Measurements from ENCODE around the gene RCBTB1.
"Not testable (repeated sequence)": the region's sequence is repeated elsewhere in the genome, so short reads cannot be mapped to it uniquely, and the experiment has no call there.

RCBTB1 gene

GRCh38 chr13:49585220-49586157, at the start of gene RCBTB1:
RCBTB1 (minus strand) TSS chr13:49585558; CDS start chr13:49567279, 18,279 bp downstream.
- DNase-seq: peak; percentile 83

DNA sequence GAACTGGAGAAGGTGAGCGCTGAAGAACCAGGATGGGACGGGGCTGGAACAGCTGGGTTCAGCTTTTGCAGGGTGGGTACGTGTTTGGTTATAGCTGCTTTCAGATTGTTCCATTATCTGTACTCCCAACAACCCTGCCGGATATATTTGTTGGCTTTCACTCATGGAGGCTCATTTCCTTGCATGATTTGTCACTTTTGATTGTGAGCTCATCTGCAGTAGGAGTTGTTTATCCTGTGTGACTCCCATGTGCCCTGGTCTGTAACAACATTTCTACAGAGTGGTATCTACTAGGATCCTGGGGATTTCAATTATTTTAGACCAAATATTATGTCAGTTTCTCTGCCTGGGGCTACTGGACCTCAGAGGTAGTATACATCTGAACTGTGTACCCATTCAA, 48.4 kb upstream of the RCBTB1 start:
- DNase-seq: no peak

GRCh38 chr13:49632156-49632555, 46.8 kb upstream of the RCBTB1 start:
- DNase-seq: no peak

GRCh38 chr13:49630580-49630979, 45.2 kb upstream of the RCBTB1 start:
- no peak for DNase-seq

GRCh38 chr13:49629947-49630346, 44.6 kb upstream of the RCBTB1 start:
- DNase-seq: no peak

DNA sequence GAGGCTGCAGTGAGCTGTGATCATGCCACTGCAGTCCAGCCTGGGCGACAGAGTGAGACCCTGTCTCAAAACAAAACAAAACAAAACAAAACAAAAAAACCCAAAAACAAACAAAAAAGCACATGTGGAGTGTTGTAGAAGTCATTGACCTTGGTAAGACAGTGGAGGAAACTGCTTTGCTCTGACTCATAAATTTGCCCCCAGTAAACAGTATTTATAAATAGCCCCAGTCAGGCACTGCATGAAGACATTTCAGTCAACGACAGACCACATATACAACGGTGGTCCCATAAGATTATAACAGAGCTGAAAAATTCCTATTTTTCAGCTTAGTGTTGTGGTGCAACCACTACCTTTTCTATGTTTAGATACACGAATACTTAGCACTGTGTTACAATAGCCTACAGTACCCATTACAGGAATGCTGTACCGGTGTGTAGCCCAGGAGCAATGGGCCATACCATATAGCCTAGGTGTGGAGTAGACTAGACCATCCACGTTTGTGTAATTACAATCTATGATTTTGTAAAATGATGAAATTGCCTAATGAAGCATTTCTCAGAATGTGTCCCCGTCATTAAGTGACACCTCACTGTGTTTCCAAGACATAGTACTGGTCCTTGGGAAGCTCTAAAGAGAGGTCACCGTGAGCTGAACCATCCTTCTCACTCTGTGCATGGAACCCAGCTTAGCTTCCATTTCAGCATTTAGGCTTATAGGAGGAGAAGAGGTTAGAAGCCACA, 44.0 kb upstream of the RCBTB1 start:
- no peak for DNase-seq

DNA sequence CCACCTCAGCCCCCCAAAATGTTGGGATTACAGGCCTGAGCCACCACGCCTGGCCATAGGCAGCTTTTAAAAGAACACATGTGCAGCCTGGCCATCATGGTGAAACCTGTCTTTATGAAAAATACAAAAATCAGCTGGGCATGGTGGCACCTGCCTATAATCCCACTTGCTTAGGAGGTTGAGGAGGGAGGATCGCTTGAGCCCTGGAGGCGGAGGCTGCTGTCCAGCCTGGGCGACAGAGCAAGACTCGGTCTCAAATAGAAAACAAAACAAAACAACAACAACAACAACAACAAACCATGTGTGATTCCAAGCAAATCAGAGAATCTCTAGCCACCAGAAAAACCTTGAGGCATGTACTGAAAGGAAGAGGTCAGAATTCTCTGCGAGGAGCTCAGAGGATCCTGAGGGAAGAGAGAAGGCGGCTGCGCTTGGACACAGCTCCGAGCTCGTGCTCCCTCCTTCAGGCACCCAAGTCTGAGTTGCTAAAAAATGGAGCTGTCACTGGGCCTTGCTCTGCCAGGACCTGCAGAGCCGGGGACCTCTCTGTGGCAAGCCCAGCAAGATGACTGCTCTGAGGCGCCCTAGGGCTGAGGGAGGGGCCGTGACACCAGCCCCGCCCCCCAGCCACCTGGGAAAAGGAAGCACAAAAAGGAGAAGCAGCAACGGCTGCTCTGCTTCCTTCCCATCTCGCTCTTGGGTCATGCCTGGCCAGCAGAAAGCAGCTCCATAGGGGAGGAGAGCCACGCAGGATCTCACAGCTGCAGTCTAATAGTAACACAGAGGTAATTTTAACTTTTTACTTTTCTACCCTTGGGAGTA, 42.7 kb upstream of the RCBTB1 start, which contains the start of gene ARL11:
ARL11 (plus strand) TSS at position 677 of the 822 bp plus-strand sequence. CDS start 1,941 bp downstream, outside the sequence.
- no peak for DNase-seq

DNA sequence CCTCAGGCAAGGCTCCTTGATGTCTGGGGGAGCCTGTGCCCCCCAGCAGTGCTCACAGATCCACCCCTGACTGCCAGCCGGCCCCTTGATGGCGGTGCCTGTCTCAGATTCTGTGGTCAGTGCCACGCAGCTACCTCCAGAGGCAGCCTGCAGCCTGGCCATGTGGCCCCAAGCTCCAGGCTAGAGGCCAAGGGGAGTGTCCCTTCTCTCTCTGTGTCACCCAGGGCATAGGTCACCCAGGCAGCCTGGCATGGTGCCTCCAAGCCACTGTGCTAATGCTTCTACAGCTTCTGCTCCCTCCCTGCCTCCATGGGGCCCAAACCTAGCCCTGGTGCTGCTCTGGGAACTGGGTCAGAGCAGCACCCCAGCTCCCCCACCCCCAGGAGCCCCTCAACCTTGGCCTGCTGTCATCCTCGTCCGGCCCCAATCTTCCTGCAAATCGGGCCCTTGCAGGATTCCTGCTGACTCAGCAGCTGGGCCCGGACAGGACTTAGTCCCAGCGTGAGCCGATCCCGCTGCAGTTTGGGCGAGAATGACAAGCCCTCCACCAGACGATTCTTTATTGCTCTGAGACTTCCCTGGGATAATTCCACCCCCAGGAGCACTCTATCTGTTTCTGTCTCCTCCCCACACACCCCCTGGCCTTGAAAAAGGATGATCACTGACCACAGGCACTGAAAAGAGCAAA, 40.2 kb upstream of the RCBTB1 start:
- DNase-seq: no peak

- DNase-seq: no peak
Observed at GRCh38 chr13:49624229-49624628, 38.9 kb upstream of the RCBTB1 start.

DNA sequence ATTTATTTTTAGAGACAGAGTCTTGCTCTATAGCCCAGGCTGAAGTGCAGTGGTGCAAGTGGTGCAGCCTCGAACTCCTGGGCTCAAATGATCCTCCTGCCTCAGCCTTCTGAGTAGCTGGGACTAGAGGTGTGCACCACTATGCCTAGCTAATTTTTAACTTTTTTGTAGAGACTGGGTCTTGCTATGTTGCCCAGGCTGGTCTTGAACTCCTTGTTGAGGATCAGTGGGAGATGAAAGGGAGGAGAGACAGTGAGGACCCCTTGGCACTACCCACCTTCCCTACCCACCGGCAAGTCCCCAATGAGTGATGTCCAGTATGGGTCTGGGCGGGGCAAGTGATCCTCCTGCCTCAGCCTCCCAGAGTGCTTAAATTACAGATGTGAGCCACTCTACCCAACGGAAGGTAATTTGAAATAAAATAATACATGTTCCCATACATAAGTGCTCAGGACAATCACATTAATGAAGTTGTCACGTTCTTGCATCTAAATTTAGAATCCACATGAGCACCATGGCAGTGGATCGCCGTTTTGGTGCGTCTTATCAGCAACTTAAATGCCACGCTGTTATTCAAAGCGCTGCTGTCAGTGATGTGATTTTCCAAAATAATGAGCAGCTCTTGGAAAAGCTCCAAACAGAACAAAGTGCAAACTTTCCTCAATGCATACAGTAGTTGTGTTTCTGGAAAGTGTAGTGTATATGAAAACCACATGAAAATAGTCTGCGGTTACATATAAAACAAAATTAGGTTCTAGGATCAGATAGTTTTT, 37.0 kb upstream of the RCBTB1 start:
- DNase-seq: no peak

DNA sequence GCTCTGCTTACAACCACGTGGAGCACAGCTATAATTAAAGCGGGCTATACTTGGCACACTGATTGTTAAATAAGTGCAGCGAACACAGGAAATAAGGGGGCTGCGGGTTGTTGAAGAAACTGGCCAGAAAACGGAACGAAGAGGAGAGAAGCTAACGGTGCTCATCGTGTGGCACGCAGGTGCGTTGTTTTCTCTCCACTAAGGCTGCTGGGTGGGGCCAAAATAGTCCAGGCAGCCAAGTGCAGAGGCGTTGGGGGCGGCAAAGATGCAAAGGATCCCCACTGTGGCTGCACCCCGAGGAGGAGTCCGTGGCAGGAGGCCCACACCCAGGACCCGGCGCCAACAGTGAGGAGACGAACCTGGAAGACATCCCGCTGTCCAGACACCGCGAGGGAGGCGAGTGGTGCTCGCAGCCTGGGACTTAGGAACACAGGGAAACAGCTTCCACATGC, 34.8 kb upstream of the RCBTB1 start:
- DNase-seq: no peak

- DNase-seq: no peak
Observed at GRCh38 chr13:49616676-49617065, 31.3 kb upstream of the RCBTB1 start.

- DNase-seq: no peak
Observed at GRCh38 chr13:49615836-49616675, 30.7 kb upstream of the RCBTB1 start.

- not testable (repeated sequence) for DNase-seq
Observed at GRCh38 chr13:49612042-49612441, 26.7 kb upstream of the RCBTB1 start.

DNA sequence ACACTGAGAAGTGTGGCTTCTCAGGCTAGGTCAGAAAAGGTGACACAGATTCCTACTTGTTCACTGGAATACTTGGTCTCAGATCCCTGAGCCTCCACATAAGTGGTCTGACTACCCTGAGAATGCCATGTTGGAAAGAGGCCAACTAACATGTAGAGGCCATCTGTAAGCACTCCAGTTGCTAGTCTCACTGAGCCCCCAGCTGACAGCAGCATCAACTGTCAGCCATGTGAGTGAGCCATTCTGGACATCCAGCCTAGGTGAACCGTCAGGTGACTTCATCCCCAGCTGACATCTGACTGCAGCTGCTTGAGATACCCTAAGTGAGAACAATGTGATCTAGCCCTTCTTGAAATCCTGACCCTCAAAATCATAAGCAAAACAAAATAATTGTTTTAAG, 24.8 kb upstream of the RCBTB1 start:
- no peak for DNase-seq

DNA sequence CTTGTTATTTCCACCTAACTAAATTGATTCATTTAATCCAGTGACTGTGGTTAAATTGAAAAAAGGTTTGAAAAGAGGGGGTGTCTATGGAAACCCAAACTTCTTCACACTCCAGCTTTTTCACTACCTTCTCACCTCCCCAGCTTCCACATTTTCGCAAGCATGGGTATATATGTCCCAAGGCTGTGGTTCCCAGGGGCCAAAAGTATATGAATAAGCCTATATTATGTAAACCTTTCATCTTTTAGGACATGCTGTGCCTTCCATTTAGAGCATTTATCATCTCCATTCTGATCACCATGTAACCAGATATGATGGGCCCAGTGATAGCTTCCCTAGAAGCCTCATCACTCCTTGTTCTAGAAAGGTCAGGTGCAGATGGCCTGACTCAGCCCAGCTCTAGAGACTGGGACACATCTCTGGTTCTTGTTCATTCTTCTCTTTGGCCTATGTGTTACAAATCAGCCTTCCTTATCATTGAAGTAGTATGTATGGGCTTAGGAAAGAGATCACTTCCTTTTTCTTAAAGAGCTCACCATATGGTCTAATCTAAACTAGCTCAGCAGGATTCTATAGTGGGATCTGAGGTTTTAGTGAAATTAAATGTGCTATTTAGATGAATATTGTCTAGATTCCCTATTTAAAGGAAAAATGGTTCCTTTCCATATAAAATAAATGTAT, 23.4 kb upstream of the RCBTB1 start:
- no peak for DNase-seq

GRCh38 chr13:49607761-49608160, 22.4 kb upstream of the RCBTB1 start:
- DNase-seq: no peak

DNA sequence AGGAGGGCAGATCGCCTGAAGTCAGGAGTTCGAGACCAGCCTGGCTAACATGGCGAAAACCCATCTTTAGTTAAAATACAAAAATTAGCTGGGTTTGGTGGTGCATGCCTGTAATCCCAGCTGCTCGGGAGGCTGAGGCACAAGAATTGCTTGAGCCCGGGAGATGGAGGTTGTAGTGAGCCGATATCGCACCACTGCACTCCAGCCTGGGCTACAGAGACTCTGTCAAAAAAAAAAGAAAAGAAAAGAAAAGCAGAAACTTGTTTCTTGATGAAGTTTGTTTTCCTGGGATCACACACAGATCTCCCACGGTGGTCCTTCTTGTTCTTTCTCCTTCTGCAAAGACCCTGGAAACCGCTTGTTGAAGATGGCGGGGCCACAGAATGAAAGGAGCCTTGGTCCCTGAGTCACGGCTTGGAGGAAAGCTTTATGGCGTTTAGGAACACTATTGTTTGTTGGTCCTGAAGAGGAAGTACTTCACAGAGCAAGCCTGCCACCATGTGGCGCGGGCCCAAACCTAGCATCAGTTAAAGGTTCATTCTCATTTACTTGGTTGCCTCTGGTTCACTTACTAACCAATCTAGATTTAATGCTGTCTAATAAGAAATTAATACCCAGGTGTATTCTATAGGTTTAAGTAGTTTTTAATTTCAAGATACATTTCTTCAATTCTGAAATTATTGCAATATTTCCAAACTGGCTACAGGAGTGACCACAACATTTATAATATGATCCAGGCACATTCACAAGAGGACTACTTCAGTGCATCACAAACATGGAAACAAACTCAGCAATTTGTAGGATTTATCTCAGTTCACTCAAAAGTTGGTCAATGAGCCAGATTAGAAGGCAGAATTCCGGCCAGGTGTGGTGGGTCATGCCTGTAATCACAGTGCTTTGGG, 21.6 kb upstream of the RCBTB1 start:
- DNase-seq: peak; percentile 83

DNA sequence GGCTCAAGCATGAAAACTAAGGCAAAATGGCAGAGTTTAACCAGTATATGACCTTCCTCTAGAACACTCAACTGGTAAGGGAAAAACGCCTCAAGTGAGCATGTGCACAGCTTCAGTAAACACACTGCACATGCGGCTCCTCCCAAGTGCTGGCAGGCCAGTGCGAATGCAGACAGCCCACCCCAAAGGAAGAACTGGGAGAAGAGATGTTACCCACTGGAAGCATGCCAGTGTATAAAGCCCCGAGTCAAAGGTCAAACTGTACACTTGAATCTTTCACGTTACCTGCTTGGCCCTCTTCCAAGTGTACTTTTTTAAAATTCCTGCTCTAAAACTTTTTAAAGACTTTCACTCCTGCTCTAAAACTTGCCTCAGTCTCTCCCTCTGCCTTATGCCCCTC, 19.2 kb upstream of the RCBTB1 start:
- no peak for DNase-seq
